NB4 (cell line): ENCODE data around the gene CAMKK1.
A peak's percentile ranks its signal among the peaks of the same experiment; 100 is the strongest.

Source experiments
- DNase-seq: peaks from one replicate; pipeline ENCODE4 v3.0.0; 2010; ENCODE audit warnings: low read depth
- H3K4me3 ChIP-seq: one replicate; pipeline ENCODE4 v1.5.1; 2011; ENCODE audit warnings: mild to moderate bottlenecking, low read depth, low read length, moderate library complexity
- MYC ChIP-seq: IDR thresholded peaks from 2 replicates; pipeline ENCODE4 v1.6.1; 2011; ENCODE audit warnings: low read depth, low read length
- POLR2A ChIP-seq: IDR thresholded peaks from 2 replicates; pipeline ENCODE4 v1.6.1; 2011; ENCODE audit warnings: mild to moderate bottlenecking; ENCODE audit not compliant: insufficient read length; ENCODE audit errors: extremely low read depth
- TF ChIP-seq, protein P1 (sequence below): IDR thresholded peaks from one replicate; pipeline ENCODE4 v1.5.1; 2012; ENCODE audit warnings: low read depth, low read length
- TF ChIP-seq, protein P2 (sequence below): IDR thresholded peaks from 2 replicates; pipeline ENCODE4 v1.6.1; 2011; ENCODE audit warnings: low read depth, low read length

CAMKK1 gene

DNA sequence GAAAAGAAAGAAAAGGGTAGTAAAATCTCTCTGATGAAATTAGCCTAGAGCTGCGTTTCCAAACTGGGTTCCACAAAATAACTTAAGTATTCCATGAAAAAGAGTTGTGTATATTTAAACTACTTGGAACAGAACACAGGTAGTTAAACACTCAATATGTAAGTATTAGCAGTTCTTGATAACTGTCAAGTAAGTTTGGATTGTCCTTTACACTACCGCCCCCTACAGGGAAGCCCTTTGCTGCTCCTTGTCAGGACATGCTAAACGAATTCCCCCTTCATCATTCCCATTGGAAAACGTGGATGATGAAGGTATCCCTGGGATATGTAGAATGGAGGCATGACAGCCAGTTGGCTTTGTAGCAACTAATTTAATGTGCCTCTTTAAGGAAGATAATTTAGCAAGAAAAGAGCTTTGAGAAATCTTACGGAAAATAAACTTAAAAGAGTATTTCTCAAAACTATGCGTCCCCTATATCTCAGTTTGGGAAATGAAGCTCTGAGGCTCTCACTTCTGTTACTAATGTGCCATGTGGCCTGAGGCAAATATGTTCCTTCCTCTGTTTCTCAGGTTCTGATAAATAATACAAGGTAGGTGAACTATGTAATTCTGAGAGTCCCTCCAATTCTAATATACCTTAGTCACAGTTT lies 65.6 kb downstream of the CAMKK1 start:
- TF ChIP-seq, protein P1, sequence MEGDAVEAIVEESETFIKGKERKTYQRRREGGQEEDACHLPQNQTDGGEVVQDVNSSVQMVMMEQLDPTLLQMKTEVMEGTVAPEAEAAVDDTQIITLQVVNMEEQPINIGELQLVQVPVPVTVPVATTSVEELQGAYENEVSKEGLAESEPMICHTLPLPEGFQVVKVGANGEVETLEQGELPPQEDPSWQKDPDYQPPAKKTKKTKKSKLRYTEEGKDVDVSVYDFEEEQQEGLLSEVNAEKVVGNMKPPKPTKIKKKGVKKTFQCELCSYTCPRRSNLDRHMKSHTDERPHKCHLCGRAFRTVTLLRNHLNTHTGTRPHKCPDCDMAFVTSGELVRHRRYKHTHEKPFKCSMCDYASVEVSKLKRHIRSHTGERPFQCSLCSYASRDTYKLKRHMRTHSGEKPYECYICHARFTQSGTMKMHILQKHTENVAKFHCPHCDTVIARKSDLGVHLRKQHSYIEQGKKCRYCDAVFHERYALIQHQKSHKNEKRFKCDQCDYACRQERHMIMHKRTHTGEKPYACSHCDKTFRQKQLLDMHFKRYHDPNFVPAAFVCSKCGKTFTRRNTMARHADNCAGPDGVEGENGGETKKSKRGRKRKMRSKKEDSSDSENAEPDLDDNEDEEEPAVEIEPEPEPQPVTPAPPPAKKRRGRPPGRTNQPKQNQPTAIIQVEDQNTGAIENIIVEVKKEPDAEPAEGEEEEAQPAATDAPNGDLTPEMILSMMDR, result peak; percentile 67
- TF ChIP-seq POLR2A, result no peak
- peak; percentile 66 for DNase-seq

GRCh38 chr17:3826191-3826590 lies 66.7 kb downstream of the CAMKK1 start:
- H3K4me3 ChIP-seq, result no peak overlapping the region
- TF ChIP-seq, protein P2, sequence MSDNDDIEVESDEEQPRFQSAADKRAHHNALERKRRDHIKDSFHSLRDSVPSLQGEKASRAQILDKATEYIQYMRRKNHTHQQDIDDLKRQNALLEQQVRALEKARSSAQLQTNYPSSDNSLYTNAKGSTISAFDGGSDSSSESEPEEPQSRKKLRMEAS, result no peak
- TF ChIP-seq, protein P1, result no peak
- TF ChIP-seq MYC, result no peak
- no peak for TF ChIP-seq POLR2A
- no peak for DNase-seq

More for the DNA sequence above, 65.6 kb downstream of the CAMKK1 start:
- H3K4me3 ChIP-seq, result no peak overlapping the region

GRCh38 chr17:3821101-3821500 lies 71.8 kb downstream of the CAMKK1 start:
- DNase-seq, result no peak
- TF ChIP-seq, protein P1, result no peak
- no peak for TF ChIP-seq MYC
- no peak overlapping the region for H3K4me3 ChIP-seq

- TF ChIP-seq, protein P2, result no peak
- TF ChIP-seq MYC (no peak), POLR2A (no peak)
- TF ChIP-seq, protein P1, result no peak
- DNase-seq, result no peak
- no peak overlapping the region for H3K4me3 ChIP-seq
Measured at GRCh38 chr17:3818786-3819185, 74.1 kb downstream of the CAMKK1 start.

DNA sequence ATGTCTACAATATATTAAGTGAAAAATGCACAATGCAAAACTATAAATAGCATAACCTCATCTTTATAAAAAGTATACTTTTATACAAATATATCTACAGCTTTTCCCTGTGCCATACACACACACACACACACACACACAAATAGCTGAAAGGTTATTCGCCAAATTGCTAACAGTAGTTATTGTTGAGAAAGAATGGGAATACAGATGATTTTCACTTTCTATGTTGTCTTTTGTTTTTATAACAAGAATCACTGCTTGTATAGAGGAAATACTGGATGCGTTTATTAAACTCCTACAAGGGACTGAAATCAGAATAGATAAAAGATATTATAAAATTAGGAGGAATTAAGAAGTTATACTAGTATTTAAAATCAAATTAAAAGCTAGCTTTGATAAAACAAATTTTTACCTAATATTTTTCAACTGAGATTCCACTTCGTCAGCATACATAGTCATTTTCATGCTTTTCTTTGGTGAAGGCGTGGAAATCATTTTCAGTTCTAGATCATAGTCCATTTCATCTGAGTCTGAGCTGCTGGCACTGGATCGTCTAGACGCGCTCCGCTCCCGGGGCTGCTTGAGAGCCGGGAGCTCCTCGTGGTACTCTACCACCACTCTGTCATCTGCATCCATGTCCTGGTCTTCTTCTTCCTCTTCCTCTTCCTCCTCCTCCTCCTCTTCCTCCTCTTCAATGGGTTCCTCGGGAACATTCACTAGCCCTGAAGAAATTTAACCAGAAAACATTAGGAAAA lies 74.8 kb downstream of the CAMKK1 start:
- no peak for DNase-seq
- TF ChIP-seq MYC (no peak), POLR2A (no peak)
- TF ChIP-seq, protein P1, result no peak
- TF ChIP-seq, protein P2, result no peak
- no peak overlapping the region for H3K4me3 ChIP-seq

- no peak for DNase-seq
- TF ChIP-seq MYC (no peak), POLR2A (no peak)
- TF ChIP-seq, protein P1, result no peak
- TF ChIP-seq, protein P2, result no peak
- H3K4me3 ChIP-seq, result no peak overlapping the region
Measured at GRCh38 chr17:3815925-3816324, 76.9 kb downstream of the CAMKK1 start.
